Fibroblast of villous mesenchyme (primary cell): ENCODE measurements around the gene JAKMIP2. TPM values are rescaled to one million over a fixed set of nuclear protein-coding genes. Genes with fewer than 3 reads are reported as not detected.

Experiments
- DNase-seq: peaks from one replicate; pipeline ENCODE4 v3.0.0-alpha.2; 2010; ENCODE audit warnings: low read depth
- H3K4me3 ChIP-seq: 2 replicates; pipeline ENCODE4 v1.5.1; 2011; ENCODE audit warnings: low read depth, mild to moderate bottlenecking, low read length
- CTCF ChIP-seq: IDR thresholded peaks from 2 replicates; pipeline ENCODE4 v1.5.1; 2012; ENCODE audit warnings: low read depth, mild to moderate bottlenecking, low read length; ENCODE audit not compliant: insufficient read depth
- total RNA-seq: library from RNA; depleted of rRNA; stranded (reverse); fragments of >200 nt; gene quantifications from 2 replicates; pipeline ENCODE4 v1.2.3, GENCODE V29; 2012

The JAKMIP2 gene
- total RNA-seq, 1 donor, result 3.5 TPM

- no peak for TF ChIP-seq CTCF
- H3K4me3 ChIP-seq, result no peak overlapping the region
- DNase-seq, result no peak
Measured at GRCh38 chr5:147737921-147738320, 44.6 kb downstream of the JAKMIP2 start.

- no peak for DNase-seq
- TF ChIP-seq CTCF, result no peak
- no peak overlapping the region for H3K4me3 ChIP-seq
Measured at GRCh38 chr5:147735621-147736125, 46.9 kb downstream of the JAKMIP2 start.

- H3K4me3 ChIP-seq, result no peak overlapping the region
- DNase-seq, result no peak
- no peak for TF ChIP-seq CTCF
Measured at GRCh38 chr5:147734894-147735293, 47.6 kb downstream of the JAKMIP2 start.

- TF ChIP-seq CTCF, result no peak
- no peak overlapping the region for H3K4me3 ChIP-seq
Measured at GRCh38 chr5:147733075-147733474, 49.5 kb downstream of the JAKMIP2 start.

DNA sequence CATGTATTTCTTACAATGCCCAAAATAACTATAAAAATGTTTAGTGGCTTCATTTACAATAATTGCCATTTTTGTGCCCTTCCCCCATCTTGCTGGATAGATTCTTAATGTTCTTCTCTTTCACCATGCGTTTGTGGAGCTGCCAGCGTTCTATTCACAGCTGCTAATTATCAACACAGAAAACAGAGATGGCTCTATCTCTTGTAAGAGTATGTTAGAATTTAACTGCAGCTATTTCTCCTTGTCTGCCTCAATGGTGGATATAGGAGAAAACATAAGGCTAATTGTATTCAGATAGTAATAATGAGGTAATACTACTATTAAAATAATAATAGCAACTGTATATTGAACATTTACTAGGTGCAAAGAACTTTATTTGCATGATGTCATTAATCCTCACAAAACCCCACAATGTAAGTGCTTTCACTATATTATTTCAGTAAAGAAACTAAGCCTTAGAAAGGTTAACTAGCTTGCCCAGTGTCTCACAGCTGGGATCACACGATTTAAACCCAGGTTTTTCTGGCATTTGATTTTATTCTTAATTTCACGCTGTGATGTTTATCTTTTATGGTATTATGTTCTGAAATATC is 50.1 kb downstream of the JAKMIP2 start:
- no peak overlapping the region for H3K4me3 ChIP-seq
- no peak for TF ChIP-seq CTCF
- no peak for DNase-seq

More at GRCh38 chr5:147733075-147733474, 49.5 kb downstream of the JAKMIP2 start:
- no peak for DNase-seq

- no peak for DNase-seq
- no peak for TF ChIP-seq CTCF
- H3K4me3 ChIP-seq, result no peak overlapping the region
Measured at GRCh38 chr5:147731431-147732290, 50.9 kb downstream of the JAKMIP2 start.
